GM23248 (cell line): ENCODE measurements around the gene RASGEF1B. TPM values are rescaled to one million over a fixed set of nuclear protein-coding genes. Genes with fewer than 3 reads are reported as not detected.

Experiments
- DNase-seq: peaks from one replicate; pipeline ENCODE4 v3.0.0-alpha.2; 2015
- H2AFZ ChIP-seq: fragments of 200-600 bp; sonication (generic); 2 replicates; pipeline ENCODE4 v1.6.1; 2016; ENCODE audit warnings: antibody characterized with exemption
- H3F3A ChIP-seq: fragments of 200-600 bp; sonication (generic); 2 replicates; pipeline ENCODE4 v1.6.1; 2016; ENCODE audit warnings: mild to moderate bottlenecking, antibody characterized with exemption, mixed run types; ENCODE audit not compliant: insufficient read depth
- H3K27ac ChIP-seq: fragments of 200-600 bp; sonication (generic); 2 replicates; pipeline ENCODE4 v1.5.1; 2016; ENCODE audit warnings: mild to moderate bottlenecking
- H3K27me3 ChIP-seq: fragments of 200-600 bp; sonication (generic); replicated peaks from 2 replicates; pipeline ENCODE4 v1.6.1; 2016; ENCODE audit warnings: mild to moderate bottlenecking; ENCODE audit not compliant: insufficient read depth
- H3K36me3 ChIP-seq: fragments of 200-600 bp; sonication (generic); 2 replicates; pipeline ENCODE4 v1.6.1; 2016; ENCODE audit warnings: low read depth, mild to moderate bottlenecking
- H3K4me1 ChIP-seq: fragments of 200-600 bp; sonication (generic); 2 replicates; pipeline ENCODE4 v1.6.1; 2016; ENCODE audit warnings: mild to moderate bottlenecking; ENCODE audit not compliant: insufficient read depth
- H3K4me2 ChIP-seq: fragments of 200-600 bp; sonication (generic); one replicate; pipeline ENCODE4 v1.6.1; 2016; ENCODE audit warnings: mild to moderate bottlenecking; ENCODE audit not compliant: unreplicated experiment
- H3K4me3 ChIP-seq: fragments of 200-600 bp; sonication (generic); 2 replicates; pipeline ENCODE4 v1.5.1; 2016; ENCODE audit warnings: mild to moderate bottlenecking
- H3K79me2 ChIP-seq: fragments of 200-600 bp; sonication (generic); 2 replicates; pipeline ENCODE4 v1.6.1; 2016; ENCODE audit warnings: mild to moderate bottlenecking; ENCODE audit not compliant: insufficient read depth
- H3K9ac ChIP-seq: fragments of 200-600 bp; sonication (generic); 2 replicates; pipeline ENCODE4 v1.6.1; 2016; ENCODE audit warnings: mild to moderate bottlenecking
- H3K9me2 ChIP-seq: fragments of 200-600 bp; sonication (generic); 2 replicates; pipeline ENCODE4 v1.6.1; 2016; ENCODE audit warnings: mixed run types, mild to moderate bottlenecking, moderate library complexity; ENCODE audit not compliant: insufficient read depth
- H3K9me3 ChIP-seq: fragments of 200-600 bp; sonication (generic); one replicate; pipeline ENCODE4 v1.6.1; 2017; ENCODE audit warnings: low read depth
- H4K20me1 ChIP-seq: fragments of 200-600 bp; sonication (generic); 2 replicates; pipeline ENCODE4 v1.6.0; 2016; ENCODE audit not compliant: insufficient read depth
- EZH2 ChIP-seq: fragments of 200-600 bp; sonication (generic); IDR thresholded peaks from 2 replicates; pipeline ENCODE4 v1.6.1; 2018; ENCODE audit warnings: antibody characterized with exemption, mild to moderate bottlenecking; ENCODE audit not compliant: insufficient read depth, poor library complexity, severe bottlenecking
- EZH2phosphoT487 ChIP-seq: fragments of 200-600 bp; sonication (generic); IDR thresholded peaks from 2 replicates; pipeline ENCODE4 v1.6.1; 2018; ENCODE audit warnings: antibody characterized with exemption, moderate library complexity, mild to moderate bottlenecking, low read depth; ENCODE audit not compliant: insufficient read depth
- WGBS, 2 experiments: methylation state at CpG; one replicate each; pipeline ENCODE4 v1.1.6; 2015 to 2017; ENCODE audit warnings: low lambda C conversion rate in 2 of 2, low coverage in 1 of 2; ENCODE audit errors: missing lambda C conversion rate in 2 of 2; 5-methylcytosine and 5-hydroxymethylcytosine counted together
- in situ Hi-C: fragments of 300-500 bp; cut with MboI; formaldehyde crosslinking; loops from 2 replicates; pipeline ENCODE4 v1.15.0; 2020
- polyA plus RNA-seq: library from polyadenylated mRNA; unstranded; fragments of >200 nt; fragmentation: Nextera tagmentation; extraction: Ambion mirVana; gene quantifications from 2 replicates; pipeline ENCODE4 v1.2.1, GENCODE V29; 2016
- total RNA-seq: library from RNA; depleted of rRNA; stranded (reverse); fragments of >200 nt; shearing (Covaris generic); gene quantifications from 2 replicates; pipeline ENCODE4 v1.2.3, GENCODE V29; 2014

Gene RASGEF1B
- total and polyA plus RNA-seq, 2 experiments from 2014 or later = 0.09 TPM; not detected in 1

DNA sequence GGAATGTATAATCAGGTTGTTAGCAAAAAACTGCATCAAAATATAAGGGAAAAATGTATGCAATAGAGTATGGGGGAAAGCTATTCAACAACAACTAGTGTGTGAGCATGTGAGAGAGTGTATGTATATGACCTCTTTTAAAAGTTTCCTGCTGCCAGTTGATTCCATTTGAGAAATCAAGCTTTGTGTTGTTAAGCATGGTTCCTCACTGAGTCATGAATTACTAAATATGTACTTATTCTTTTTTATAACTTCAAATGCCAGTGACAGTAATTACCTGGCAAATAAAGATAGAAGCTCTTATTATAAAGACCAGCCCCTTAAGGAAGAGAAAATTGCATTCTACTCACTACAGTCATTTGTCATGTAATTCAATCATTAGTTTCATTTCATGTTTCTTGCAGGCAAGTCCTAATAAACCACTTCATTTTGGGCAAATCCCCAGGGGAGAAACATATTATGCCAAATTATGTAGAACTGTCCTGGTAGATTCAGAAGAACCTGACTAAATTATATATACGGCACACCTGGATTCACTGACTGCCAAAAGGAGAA lies 19.2 kb downstream of the RASGEF1B start:
- Histone ChIP-seq H4K20me1 (no peaks in the 10 kb centered on the region), H3K4me3 (no peak overlapping the region), H3K9me2 (no peaks in the 10 kb centered on the region), H3K4me2 (no peak overlapping the region), H3K9ac (no peak overlapping the region), H3K9me3 (no peaks in the 10 kb centered on the region), H3K4me1 (no peaks in the 10 kb centered on the region), H3K36me3 (no peaks in the 10 kb centered on the region), H3K79me2 (no peaks in the 10 kb centered on the region), H3K27me3 (0 out of 2 replicates have a peak, but pooled peaks cover 3% of the 10 kb centered on the region), H3F3A (no peaks in the 10 kb centered on the region), H3K27ac (no peak overlapping the region), H2AFZ (no peak overlapping the region)
- in situ Hi-C loops = loop anchor here (25.0 kb wide), 1 partner anchor 760 kb away; no protein-coding TSS in a partner anchor
- peak; percentile 34 for DNase-seq
- TF ChIP-seq EZH2phosphoT487 = no peak
- no peak for TF ChIP-seq EZH2
- WGBS, 2 experiments = 79 to 100% methylated on average over 1 of the region's 1 CpG

DNA sequence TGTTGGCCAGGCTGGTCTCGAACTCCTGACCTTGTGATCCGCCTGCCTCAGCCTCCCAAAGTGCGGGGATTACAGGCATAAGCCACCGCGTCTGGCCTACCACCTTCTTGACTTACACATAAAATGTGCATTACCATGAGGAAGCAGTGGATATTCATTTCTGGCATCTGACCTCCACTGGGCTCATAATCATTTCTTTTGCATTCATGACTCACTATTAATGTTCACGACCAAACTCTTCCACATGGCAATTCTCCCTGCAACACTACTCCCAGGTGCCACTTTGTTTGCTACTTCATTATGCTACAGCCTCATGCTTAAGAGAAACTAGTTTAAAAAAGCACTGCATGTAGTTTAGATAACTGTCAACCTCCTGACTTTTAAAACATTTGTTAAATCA lies 22.7 kb downstream of the RASGEF1B start:
- Histone ChIP-seq H3K27me3 (no peaks in the 10 kb centered on the region), H3K4me3 (no peak overlapping the region), H4K20me1 (no peaks in the 10 kb centered on the region), H3K4me2 (no peak overlapping the region), H3K36me3 (no peaks in the 10 kb centered on the region), H3K4me1 (no peaks in the 10 kb centered on the region), H3K9me2 (no peaks in the 10 kb centered on the region), H3F3A (no peaks in the 10 kb centered on the region), H3K27ac (no peak overlapping the region), H3K79me2 (no peaks in the 10 kb centered on the region), H3K9me3 (no peaks in the 10 kb centered on the region), H3K9ac (no peak overlapping the region), H2AFZ (no peak overlapping the region)
- peak; percentile 10 for DNase-seq
- in situ Hi-C loops = no loop called here
- 71 to 83% methylated on average over 6 of the region's 6 CpGs for WGBS, 2 experiments
- TF ChIP-seq EZH2 = no peak
- TF ChIP-seq EZH2phosphoT487 = no peak

DNA sequence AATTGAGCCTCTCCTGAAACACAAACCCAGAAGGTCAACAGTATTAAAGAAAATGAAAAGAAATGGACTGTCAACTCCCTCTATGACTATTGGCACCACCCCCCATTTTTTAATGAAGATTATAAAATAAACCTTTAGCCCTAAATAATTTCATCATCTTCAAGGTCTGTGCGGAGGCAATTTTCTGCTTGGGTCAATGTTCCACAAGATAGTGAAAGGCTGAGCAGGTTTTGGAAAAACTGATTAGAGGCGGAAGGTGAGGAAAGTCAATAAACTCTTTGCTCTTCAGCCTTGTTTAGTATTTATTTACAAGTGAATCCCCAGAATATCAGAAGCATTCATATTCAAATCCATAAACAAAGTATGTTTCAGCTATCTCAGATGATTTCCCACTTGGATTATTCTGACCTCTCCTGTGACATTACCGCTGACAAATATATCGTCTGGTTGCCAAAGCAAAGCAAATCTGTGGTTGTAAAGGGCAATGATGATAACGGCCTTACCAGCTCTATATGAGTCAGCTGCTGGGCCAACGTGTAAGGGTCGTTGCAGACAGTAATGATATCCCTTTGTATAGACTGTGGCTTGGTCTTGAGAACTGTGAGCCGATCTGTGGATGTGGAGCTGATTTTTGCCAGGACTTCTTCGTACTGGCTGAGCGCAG lies 24.0 kb downstream of the RASGEF1B start:
- H3K27ac ChIP-seq = no peak overlapping the region
- no peaks in the 10 kb centered on the region for H3K36me3 ChIP-seq
- DNase-seq = no peak
- H3K4me2 ChIP-seq = no peak overlapping the region
- H3K79me2 ChIP-seq = no peaks in the 10 kb centered on the region
- WGBS, 2 experiments = 70 to 72% methylated on average over 10 of the region's 10 CpGs
- no peak overlapping the region for H2AFZ ChIP-seq
- no peaks in the 10 kb centered on the region for H3K9me2 ChIP-seq
- no peak for TF ChIP-seq EZH2phosphoT487
- no peak for TF ChIP-seq EZH2
- no peak overlapping the region for H3K9ac ChIP-seq
- no peak overlapping the region for H3K4me3 ChIP-seq
- no peaks in the 10 kb centered on the region for H3K9me3 ChIP-seq
- no peaks in the 10 kb centered on the region for H3F3A ChIP-seq
- in situ Hi-C loops = no loop called here
- H3K4me1 ChIP-seq = no peaks in the 10 kb centered on the region
- no peaks in the 10 kb centered on the region for H4K20me1 ChIP-seq
- no peaks in the 10 kb centered on the region for H3K27me3 ChIP-seq

DNA sequence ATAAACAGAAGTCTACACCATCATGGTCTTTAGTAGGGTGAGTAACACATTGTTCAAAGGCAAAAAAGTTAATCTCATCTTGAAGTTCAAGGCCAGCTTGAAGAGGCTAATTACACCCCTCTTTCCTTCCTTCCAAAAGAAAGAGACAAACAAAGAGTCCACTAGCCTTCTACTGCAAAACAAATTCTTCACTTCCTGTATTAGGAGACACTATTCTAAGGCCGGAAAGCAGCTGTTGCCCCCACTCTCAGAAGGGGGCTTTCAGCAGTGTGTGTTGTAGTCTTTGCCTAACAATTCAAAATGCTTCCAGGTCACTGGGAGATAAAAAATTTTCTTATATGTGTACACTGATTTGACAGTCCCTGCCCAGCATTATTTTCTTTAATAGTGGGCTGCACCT lies 25.1 kb downstream of the RASGEF1B start:
- H3K4me2 ChIP-seq = no peak overlapping the region
- H3K9me2 ChIP-seq = no peaks in the 10 kb centered on the region
- no peaks in the 10 kb centered on the region for H4K20me1 ChIP-seq
- TF ChIP-seq EZH2 (no peak), EZH2phosphoT487 (no peak)
- H3K36me3 ChIP-seq = no peaks in the 10 kb centered on the region
- DNase-seq = no peak
- H3K79me2 ChIP-seq = no peaks in the 10 kb centered on the region
- no peak overlapping the region for H3K27ac ChIP-seq
- no peak overlapping the region for H3K9ac ChIP-seq
- H3K4me1 ChIP-seq = no peaks in the 10 kb centered on the region
- WGBS, 2 experiments = 80 to 91% methylated on average over 1 of the region's 1 CpG
- H3K4me3 ChIP-seq = no peak overlapping the region
- in situ Hi-C loops = no loop called here
- no peaks in the 10 kb centered on the region for H3K27me3 ChIP-seq
- no peaks in the 10 kb centered on the region for H3F3A ChIP-seq
- H3K9me3 ChIP-seq = no peaks in the 10 kb centered on the region
- H2AFZ ChIP-seq = no peak overlapping the region
